ENCODE data around the gene SDF4.

The SDF4 gene, protein sequence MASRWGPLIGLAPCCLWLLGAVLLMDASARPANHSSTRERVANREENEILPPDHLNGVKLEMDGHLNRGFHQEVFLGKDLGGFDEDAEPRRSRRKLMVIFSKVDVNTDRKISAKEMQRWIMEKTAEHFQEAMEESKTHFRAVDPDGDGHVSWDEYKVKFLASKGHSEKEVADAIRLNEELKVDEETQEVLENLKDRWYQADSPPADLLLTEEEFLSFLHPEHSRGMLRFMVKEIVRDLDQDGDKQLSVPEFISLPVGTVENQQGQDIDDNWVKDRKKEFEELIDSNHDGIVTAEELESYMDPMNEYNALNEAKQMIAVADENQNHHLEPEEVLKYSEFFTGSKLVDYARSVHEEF

DNA sequence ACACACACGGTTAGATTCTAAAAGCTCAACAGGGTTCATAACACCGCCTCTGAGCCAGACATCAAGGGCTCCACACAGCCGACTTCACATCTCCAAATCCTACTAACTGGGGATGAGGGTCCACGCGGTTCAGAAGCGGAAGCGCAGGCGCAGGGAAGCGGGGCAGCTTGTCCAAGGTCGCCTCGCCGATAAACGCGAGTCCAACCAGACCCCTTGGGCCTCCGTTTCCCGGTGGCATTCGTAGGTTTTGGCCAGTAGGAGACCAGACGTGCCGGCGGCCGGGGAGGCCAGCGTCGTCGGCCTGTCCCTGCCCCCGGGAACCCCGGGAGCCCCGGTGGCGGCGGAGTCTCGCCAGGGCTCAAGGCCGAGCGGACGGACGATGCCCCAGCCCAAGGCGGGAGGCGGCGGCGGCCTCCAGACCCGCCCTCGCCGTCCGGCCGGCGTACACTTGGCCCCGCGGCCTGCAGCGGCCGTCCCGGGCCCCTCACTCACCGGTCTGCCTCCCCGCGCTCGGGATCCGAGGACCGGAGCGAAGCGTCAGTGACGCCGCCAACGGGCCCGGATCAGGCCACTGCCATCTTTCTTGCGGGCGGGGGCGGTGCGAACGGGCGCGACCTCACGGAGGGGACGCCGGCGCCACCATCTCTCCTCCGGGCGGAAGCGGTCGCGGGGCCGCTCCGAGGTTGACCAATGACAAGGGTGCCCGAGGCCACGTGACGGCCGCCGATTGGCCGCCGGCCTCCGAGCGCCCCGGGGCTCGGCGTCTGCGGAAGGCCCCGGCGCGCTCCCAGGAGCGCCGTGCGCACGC, at the start of gene SDF4:
SDF4 (minus strand) TSS at position 602 of the 808 bp plus-strand sequence. CDS start 3,229 bp downstream, outside the sequence.
- peak; percentile 97 for DNase-seq

- DNase-seq, result no peak
Observed at GRCh38 chr1:1280782-1281481, 49.1 kb upstream of the SDF4 start.

GRCh38 chr1:1279028-1279427, 47.2 kb upstream of the SDF4 start:
- no peak for DNase-seq

GRCh38 chr1:1278620-1279019, 46.8 kb upstream of the SDF4 start:
- no peak for DNase-seq

DNA sequence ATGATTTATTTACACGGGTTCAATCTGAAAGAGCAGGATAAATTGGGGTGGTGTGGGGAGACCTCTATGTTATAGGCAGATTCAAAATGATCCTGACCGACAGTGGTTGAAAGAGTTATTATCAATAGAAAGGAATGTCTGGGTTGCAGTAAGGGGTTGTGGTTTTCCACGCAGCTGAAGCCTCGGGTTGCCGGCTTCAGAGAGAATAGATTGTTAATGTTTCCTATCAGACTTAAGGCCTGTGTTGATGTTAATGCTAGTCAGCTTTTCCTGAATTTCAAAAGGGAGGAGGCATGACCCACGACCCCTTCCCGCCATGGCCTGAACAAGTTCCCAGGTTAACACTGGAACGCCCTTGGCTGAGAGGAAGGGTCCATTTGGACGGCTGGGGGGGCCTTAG, 44.0 kb upstream of the SDF4 start:
- DNase-seq, result no peak

- no peak for DNase-seq
Observed at GRCh38 chr1:1274931-1275431, 43.2 kb upstream of the SDF4 start.

- no peak for DNase-seq
Observed at GRCh38 chr1:1274299-1274930, 42.6 kb upstream of the SDF4 start.

DNA sequence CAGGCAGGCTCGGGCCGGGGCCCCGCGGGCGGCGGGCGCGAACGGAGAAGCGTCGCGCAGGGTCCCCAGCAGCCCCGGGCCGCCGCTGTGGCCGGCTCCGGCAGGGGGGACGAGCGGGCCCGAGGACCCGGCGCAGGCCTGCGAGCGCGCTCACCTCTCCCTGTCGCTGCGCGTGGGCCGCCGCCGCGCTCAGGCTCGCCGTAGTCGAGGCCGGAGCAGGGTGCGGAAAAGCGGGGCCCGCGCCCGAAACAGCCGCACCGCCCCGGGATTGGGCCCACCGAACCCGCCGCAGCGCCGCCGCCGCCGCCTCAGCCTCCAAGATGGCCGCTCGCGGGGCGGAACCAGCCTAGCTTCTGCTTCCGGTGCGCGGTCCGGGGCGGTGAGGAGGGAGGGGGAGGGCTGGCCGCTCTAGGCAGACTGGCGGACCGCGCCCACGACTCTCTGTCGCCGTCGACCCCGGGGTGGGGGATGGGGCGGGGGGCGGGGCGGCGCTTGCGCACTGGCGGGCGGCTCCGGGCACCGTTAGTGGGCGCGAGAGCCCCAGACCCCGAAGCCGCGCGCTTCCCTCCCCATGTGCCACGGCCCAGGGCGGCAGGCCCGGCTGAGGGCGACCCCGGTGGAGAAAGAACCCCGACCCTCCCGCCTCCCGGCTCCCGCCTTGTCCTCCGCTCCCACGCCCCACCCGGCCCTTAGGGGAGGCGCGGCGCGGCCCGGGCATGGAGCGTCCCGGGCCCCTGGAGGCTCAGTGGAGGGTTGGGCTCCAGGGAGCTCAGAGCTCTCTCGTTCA, 41.9 kb upstream of the SDF4 start, which contains the start of gene UBE2J2:
UBE2J2 (minus strand) TSS at position 343 of the 787 bp plus-strand sequence. CDS start 5,862 bp downstream, outside the sequence.
- DNase-seq, result peak; percentile 93

DNA sequence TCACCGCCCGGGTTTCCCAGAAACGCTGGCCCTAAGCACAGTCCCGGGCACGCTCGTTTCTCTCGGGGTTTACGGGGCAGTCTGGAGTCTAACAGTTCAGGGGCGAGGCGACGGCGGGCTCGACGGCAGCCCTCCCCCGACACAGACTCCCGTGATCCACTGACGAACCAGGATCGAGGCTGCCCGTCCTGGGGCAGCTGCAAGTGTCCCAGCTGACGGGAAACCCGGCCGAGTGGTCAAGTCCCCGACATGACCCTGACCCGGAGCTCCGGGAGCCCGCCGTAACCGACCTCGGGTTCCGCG, 41.4 kb upstream of the SDF4 start:
- no peak for DNase-seq

DNA sequence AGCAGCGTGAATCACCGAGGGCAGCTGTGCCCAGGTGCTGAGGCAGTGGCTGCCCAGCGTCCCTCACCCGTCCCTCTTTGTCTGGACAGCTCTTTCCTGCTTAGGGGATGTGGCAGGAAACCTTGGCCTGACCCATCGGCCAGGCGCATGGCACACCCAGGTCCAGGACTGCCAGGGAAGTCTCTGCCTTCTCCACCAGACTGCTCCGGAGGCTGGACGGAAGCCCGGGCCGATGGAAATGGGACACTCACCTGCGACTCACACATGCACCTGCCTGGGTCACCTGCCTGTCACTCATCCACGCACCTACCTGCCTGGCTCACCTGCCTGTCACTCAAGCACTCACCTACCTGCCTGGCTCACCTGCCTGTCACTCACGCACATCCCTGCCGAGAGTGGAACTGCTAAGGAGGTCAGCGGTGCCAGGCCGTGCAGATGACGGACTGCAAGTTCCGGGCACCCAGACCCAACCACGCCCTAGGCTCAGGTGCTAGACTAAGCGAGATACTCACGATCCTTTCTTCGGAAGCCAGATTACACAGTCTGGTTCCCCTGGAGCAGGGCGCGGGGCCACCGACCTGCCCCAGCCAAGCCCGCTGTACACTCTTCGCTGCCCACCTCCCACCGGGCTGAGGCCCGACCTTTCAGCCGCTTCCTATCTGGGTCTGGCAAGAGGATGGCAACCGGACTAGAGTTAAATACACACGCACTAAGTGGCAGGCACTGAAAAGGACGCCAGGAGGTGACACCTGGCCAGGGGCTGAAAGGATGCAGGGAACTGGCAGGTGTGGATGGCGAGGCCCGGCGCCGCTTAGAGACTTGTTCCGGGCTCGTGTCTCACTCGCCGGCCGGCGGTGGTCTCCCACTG, 40.8 kb upstream of the SDF4 start:
- no peak for DNase-seq

DNA sequence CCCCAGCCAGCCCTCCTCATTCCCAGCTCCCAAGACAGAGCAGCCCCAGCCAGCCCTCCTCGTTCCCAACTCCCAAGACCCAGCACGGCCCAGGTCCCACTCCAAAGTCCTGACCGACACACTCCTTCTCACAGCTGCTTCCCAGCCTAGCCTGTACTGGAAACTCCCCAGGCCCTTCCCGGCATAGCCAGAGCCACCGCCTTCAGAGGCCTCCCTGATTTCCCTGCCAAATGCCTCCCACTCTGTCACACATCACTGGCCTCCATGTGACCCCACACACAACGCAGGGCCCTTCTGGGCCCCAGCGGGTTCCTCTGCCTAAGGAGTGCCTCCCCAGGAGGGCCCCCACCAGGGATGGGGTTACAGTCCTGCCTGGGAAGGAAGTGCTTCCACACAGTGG, 39.0 kb upstream of the SDF4 start:
- no peak for DNase-seq

GRCh38 chr1:1268284-1268682, 36.5 kb upstream of the SDF4 start:
- no peak for DNase-seq

DNA sequence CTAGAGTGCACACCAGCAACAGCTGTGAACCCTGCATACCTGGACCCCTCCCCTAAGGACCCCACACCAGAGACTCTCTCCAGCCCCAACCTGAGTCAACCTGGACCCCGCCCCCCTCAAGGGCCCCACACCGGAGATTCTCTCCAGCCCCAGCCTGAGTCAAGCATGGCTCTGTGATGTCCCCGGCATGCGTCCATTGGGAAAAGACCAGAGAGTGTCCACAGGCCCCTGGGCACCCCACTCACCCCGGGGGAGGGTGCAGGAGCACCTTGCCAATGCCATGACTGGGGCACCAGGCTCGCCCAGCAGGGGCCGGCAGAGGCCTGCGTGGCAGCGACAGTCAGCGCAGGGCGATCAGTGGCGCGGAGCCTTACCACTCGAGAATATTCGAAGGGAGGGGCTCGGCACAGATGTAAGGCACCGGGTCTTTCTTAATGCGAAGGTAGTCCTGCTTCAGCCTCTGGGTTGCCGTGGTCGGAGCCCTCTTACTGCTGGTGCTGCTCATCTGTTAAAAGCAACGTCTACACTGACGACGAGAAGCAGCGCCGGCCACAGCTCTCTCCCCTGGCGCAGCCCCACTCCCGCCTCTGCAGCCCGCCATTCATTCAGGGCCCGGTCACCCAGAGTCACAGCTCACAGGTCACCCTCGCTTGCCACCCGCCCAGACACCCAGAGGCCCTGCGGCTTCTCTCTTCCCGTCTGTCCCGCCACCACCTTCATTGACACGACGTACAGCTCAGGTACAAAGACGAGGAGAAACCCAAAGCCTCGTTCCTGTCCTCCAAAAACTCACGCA, 35.9 kb upstream of the SDF4 start:
- no peak for DNase-seq

- DNase-seq, result peak; percentile 17
Observed at GRCh38 chr1:1264868-1265272, 33.1 kb upstream of the SDF4 start.

GRCh38 chr1:1264026-1264425, 32.2 kb upstream of the SDF4 start:
- DNase-seq, result no peak

GRCh38 chr1:1262758-1263157, 31.0 kb upstream of the SDF4 start:
- no peak for DNase-seq

DNA sequence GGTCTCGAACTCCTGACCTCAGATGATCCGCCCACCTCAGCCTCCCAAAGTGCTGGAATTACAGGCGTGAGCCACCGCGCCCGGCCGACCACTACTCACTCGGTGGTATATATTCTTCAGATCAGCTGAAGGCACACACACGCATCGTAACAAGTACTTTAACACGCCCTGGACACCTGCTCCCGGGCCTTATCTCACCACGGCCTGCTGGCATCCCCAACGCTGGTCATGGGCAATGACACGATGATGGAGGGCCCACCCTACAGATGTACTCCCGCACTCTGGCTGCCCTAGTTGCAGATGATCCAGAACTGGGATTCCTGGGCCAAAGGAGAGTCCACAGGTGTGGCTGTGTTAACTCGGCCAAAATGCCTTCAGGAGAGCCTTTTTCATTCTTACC, 30.3 kb upstream of the SDF4 start:
- DNase-seq, result no peak

DNA sequence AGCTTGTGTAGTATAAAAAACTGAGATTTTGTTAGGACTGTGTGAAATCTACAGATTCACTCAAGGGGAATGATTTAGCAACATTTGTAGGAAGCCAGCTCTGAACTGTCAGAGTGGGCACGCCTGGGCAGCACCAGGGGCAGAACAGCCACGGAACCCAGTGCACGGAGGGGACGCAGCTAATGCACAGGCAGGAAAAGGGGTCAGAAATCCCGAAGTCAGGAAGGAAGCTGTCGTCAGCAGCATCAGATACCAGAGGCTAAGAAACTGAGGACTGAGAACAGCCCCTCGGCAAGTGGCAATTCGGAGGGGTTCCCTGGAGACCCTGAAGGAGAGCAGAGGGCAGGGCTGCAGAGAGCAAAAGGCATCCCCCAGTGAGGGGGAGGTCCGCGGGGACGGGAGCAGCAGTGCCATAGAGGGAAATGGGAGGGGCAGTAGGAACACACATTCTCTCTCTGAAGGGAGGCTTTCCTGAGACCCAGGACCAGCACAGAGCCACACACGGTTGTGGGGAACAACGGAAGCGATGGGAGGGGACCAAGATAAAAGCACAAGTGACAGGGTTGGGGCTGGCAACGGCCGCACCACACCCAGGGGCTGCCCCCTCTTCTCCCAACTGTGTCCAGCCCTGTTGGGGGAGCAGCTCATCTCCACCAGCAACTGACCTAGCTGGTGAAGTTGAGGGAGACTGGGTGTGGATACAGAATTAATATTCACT, 29.2 kb upstream of the SDF4 start:
- peak; percentile 13 for DNase-seq

- DNase-seq, result no peak
Observed at GRCh38 chr1:1259951-1260600, 28.3 kb upstream of the SDF4 start.

Data from CD4-positive, alpha-beta T cell treated with Interleukin-17A for 1 hour (primary cell).